Fibroblast of skin of scalp (primary cell): ENCODE data around the gene CRK.
A peak's percentile ranks its signal among the peaks of the same experiment; 100 is the strongest.
"Not testable (repeated sequence)": the region's sequence is repeated elsewhere in the genome, so short reads cannot be mapped to it uniquely, and the experiment has no call there.

Source experiments
- DNase-seq: peaks from one replicate; pipeline ENCODE4 v3.0.0-alpha.2; 2013

The CRK gene

DNA sequence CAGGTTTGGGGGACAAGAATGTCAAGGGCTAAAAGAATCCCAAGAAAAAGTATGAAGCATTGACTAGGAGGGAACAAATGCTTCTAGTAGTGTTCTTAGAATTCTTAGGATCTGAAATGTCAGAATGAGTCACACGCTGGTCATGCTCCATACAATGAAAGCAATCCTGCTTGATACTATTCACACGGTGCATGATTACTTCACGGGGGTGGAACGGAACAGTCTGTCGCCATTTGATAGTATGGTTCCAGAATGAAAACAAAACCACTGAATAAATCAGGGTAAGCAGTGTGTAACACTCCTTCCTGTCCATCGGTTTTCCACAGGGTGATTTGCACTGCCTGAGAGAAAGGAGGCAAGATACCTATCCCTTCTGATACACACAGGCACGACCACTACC is 33.1 kb downstream of the CRK start:
- peak; percentile 93 for DNase-seq

DNA sequence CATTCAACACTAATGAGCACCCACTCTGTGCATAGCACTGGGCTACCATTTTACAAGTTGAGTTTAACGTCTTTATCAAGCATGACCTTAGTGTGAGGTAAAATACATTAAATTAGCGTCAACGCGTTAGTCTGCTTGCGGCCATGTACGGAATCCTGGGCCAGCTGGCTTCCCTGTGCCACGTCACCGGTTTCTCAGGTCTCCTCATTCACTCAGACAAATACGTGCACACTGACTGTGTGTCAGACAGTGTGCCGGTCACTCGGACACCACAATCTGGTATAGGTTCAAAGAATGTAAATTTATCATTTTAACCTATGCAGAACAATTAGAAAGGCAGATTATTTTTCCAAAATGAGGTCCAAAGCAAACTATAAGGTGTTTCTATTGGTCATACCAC is 34.6 kb downstream of the CRK start:
- no peak for DNase-seq

DNA sequence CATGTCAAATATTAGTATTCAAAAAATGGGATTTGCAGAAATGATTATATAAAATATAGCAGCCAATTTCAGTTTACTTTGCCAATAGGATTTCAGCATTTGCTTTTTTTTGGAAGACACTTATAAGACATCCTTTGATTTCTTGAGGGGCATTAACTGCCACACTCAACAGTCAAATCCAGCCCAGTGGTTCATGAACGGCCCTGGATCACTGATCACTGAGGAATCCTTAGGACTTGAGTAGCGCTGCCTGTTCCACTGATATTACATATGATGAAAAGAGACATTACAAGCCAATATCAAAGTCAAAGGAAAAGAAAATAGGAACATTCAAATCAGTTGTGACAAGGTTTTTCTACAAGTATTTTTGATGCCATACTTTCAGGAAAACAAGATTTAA is 35.1 kb downstream of the CRK start:
- no peak for DNase-seq

DNA sequence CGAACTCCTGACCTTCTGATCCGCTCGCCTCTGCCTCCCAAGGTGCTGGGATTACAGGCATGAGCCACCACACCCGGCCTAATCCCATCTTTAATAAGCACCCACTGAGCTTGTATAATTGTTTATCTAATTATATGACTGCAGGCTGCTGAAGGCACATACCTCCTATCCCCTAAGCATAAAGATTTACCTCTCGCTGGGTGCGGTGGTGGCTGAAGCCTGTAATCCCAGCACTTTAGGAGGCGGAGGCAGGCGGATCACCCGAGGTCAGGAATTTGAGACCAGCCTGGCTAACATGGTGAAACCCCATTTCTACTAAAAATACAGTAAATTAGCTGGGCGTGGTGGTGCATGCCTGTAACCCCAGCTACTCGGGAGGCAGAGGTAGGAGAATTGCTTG is 35.9 kb downstream of the CRK start:
- no peak for DNase-seq

DNA sequence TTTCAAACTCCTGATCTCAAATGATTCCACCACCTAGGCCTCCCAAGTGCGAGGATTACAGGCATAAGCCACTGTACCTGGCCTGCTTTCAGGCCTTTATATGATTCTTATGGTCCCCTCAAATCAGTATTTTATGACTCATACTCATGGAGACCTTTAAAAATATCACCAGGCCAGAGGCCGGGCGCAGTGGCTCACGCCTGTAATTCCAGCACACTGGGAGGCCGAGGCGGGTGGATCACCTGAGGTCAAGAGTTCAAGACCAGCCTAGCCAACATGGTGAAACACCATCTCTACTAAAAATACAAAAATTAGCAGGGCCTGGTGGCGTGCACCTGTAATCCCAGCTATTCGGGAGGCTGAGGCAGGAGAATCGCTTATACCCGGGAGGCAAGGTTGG is 37.6 kb downstream of the CRK start:
- DNase-seq: not testable (repeated sequence)

DNA sequence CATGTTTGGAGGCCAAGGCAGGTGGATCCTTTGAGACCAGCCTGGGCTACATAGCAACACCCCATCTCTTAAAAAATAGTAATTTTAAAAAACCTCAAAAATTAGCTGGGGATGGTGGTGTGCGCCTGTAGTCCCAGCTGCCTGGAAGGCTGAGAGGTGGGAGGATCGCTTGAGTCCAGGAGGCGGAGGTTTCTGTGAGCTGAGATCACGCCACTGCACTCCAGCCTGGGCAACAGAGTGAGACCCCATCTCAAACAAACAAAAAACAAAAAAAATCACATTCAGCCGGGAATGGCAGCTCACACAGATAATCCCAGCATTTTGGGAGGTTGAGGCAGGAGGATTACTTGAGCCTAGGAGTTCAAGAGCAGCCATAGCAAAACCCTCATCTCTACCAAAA is 39.6 kb downstream of the CRK start:
- no peak for DNase-seq

DNA sequence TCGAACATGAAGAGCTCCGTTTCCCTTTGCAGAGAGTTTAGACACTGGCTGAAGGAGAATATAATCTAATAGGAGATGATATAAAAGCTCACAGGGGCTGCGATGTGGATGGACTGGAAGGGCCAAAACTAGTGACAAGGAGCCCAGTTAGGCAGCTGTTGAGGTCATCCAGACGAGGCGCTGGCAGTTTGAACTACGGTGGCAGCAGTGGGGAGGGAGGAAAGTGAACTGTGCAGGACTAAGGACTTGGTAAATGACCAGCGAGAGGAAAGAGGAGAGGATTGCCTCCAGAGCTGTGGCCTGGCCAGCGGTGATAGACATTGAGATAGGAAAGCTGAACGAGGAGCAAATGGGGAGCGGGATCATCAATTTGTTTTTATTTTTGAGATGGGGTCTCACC is 41.4 kb downstream of the CRK start:
- no peak for DNase-seq

DNA sequence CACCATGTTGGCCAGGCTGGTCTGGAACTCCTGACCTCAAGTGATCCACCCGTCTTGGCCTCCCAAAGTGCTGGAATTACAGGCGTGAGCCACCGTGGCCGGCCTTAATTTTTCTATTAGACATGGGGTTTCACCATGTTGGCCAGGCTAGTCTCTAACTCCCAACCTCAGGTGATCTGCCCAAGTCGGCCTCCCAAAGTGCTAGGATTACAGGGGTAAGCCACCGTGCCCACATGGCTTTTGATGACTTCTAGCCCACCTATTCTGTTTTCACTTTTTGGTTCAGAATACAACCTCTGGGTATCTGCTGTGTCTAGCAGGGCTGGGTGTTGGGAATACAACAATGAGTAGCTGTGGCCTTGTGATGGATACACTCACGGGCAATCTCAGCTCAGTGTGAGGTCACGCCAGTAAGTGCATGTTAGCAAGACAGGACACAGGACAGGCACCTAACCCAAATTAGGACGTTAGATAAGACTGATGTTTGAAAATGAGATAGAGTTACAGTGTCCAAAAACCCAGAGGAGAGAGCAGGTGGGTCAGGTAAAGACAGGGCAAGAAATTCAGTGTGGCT is 41.9 kb downstream of the CRK start:
- DNase-seq: no peak

DNA sequence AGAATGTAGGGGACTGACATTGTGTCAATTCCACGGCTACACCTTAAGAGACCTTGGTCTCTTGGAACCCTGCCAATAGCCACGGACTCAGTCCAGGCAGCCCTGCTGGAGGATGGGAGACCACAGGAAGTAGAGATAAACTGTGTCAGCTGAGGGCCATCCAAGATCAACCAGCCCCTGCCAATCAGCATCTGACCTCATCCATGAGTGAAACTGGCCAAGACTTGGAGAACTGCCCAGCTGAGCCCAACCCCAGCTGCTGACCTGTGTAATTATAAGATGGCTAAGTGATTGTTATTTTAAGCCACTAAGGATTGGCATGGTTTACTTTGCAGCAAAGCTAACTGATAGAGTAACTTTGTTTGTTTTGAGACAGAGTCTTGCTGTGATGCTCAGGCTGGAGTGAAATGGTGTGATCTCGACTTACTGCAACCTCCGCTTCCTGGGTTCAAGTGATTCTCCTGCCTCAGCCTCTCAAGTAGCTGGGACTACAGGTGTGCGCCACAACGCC is 42.7 kb downstream of the CRK start:
- peak; percentile 67 for DNase-seq

DNA sequence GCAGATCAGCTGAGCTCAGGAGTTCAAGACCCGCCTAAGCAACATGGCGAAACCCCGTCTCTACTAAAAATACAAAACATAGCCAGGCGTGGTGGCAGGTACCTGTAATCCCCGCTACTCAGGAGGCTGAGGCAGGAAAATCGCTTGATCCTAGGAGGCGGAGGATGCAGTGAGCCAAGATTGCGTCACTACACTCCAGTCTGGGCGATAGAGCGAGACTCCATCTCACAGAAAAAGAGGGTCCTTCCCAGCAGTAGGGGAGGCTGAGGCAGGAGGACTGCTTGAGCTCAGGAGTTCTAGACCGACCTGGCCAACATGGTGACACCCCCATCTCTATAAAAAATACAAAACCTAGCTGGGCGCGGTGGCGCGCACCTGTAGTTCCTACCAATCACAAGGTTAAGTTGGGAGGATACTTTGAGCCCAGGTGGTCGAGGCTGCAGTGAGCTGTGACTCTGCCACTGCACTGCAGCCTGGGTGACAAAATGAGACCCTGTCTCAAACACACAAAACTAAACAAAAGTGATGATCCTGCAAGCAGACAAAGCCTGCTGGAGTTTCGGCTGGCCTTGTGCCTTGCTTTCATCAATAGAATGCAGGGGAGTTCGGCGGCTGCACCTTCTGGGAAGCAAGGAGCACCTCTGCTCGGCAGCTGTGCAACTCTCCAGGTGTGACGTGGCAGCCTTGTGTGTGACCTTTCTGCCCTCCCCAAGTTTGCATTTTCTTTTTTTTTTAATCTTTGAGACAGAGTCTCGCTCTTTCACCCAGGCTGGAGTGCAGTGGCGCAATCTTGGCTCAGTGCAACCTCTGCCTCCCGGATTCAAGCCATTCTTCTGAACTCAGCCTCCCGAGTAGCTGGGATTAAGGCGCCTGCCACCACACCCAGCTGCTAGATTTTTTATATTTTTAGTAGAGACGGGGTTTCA is 43.6 kb downstream of the CRK start:
- no peak for DNase-seq

DNA sequence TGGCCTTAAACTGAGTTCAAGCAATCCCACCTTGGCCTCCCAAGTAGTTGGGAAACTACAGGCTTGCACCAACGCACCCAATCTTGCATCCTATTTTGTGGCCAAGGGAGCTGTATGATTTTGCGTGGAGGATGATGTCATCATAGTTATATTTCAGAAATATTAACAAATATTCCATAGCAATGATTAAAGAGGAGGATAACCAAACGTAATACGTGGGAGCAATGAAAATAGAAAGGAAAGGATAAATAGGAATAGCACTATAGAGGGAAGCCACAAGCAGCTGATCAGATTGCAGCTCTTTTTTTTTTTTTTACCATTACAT is 53.8 kb downstream of the CRK start:
- no peak for DNase-seq

DNA sequence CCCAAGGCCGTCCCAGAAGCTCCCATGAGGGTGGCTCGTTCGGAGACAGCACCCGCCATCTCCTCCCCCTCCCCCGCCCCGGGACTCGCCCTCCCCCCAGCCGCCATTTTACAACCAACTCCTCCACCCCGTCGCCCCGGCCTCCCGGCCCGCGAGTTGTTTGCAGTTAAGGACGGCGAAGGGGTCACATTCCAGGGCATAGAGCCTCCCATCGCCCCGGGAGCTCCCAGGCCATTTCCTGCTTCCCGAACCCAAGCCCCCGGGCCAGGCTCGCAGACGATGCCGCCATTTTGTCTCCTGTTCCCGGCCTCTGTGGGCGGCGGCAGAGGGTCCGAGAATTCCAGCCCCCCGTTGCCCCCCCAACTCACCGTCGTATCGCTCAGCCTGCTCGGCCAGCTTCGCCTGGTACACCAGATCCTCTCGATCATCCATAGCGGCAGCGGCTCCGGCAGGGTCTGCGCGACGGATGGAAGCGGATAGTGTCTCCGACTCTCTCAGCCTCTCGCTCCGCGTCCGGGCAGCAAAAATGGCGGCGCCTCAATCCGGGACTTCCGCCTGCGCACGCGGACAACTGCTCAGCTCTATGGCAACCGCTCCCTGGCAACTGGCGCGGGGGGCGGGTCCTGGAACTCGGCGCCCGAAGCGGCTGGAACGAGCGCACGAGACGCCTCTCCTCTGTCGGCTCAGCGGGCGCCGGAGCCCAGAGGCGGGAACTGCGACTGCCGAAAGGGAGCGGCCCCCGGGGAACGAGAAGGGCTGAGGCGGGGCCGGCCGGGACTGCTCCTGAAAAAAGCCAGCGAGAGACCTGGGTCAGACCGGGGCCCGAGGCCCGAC is 56.1 kb downstream of the CRK start, which contains the start of gene YWHAE:
Gene YWHAE (minus strand): TSS at position 544 of the 834 bp plus-strand sequence. CDS start 112 bp downstream, at position 432.
- peak; percentile 97 for DNase-seq

DNA sequence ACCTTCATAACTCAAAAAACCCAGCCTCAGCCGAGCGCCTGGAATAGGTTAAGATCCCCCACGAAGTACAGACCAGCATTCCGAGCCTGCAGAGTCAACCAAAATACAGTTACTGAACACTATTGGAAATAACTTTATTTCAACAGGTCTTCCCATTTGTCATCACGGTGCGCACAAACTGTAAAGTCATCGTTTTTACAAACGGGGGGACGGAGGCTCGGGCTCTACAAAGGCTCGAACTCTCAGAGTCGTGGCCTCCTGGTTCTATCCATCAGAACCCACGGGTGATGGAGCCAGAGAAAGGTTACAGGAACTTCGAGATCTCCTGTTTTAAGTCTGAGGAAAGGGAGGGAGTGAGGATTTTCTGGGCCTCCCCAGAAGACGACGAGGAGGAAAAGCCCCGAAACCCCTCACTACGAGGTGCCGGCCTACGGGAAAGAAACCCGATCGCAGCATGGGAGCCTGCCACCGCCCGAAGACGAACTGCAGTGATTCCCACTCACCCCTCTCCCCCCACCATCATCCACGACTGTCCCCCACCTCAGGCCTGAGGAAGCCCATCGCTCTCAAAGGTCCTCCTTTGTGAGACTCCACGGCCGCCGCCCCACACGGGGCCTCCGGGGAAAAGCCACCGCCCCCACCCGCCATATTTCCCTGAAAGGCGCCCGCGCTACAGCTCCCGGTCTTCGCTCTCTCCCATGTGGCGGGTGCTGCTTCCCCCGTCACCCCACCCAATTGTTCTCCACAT is 56.9 kb downstream of the CRK start:
- peak; percentile 62 for DNase-seq

DNA sequence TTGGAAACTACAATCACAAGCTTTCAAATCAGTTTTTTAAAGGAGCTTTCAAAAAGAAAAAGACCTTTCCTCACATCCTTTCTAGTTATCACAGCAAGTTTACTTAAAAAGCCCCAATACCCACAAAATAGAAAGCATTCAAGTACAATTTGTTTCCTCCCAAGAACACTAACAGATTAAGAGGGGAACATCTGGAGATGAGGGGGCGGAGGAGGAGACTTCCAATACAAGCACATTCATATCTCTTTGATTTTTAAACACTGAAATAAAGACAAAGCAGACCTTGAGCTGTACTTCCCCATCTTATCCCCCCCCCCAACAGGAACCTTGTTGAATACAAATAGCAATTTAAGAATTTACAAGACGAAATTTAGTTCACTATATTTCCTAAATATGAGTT is 58.0 kb downstream of the CRK start:
- DNase-seq: no peak

DNA sequence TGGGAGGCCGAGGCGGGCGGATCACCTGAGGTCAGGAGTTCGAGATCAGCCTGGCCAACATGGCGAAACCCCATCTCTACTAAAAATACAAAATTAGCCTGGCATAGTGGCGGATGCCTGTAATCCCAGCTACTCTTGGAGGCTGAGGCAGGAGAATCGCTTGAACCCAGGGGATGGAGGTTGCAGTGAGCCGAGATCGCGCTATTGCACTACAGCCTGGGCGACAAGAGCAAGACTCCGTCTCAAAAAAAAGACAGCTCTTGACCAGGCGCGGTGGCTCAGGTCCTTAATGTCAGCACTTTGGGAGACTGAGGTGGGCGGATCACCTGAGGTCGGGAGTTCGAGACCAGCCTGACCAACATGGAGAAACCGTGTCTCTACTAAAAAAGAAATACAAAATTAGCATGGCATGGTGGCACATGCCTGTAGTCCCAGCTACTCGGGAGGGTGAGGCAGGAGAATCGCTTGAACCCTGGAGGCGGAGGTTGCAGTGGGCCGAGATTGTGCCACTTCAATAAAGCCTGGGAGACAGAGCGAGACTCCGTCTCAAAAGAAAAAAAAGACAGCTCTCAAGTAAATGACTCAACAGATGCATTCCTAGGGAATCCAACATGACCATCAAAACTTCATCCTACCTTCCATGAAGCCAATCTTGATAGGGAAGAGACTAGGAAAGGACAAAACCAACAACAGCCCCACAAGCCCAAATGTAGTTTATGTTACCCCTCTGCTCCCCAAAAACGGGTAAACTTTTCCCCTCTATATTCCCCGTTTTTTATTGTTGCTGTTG is 60.0 kb downstream of the CRK start:
- not testable (repeated sequence) for DNase-seq

DNA sequence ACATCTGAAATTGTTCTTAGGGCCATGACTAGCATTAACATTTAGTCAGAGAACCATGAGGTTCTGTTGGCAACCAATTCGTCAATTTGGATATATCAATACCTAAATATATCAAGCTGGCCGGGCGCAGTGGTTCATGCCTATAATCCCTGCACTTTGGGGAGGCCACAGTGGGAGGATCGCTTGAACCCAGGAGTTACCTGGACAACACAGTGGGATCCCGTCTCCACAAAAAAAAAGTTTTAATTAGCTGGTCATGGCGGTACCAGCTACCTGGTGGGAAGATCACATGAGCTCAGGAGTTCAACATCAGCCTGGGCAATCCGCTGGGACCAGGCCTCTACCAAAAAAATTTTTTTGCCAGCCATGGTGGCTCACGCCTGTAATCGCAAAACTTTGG is 64.5 kb downstream of the CRK start:
- no peak for DNase-seq

DNA sequence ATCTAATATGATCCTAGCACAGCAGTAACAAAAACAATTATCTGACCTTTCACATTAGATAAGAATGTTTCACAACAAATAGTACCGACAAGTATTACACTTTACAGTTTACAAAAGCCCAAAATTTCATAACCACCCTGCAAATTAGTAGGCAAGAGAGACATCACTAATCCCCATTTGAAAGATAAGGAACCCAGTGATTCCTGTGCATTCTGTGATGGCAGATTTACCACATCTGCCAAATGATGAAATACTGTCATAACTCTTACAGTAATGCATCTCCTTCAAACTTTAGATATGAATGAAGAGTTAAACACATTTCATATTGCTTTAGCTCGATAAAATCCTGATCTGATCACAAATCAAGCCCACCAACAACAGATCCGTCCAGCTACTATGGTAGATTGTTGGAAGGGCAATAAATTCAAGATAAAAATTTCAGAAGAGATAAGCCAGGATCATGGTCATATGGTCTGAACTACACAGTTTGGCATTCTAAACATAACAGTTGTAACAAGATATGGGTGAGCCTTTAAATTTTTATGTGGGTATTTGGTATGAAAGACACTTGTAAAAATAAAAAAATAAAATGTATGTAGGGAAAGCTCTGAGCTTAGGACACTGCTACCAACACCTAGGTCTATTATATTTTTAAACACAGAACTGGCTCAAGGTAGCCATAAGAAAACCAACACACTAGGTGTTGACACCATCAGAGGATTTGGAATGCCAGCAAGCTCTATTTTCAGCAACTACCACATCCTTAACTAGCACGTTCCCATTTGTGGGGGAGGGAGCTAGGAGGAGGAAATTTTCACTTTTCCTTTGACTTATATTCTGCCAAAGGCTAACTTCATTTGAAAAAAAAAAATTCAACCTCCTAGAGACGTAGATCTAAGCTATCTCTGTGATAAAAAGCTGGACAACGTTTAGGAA is 65.3 kb downstream of the CRK start:
- DNase-seq: peak; percentile 28

DNA sequence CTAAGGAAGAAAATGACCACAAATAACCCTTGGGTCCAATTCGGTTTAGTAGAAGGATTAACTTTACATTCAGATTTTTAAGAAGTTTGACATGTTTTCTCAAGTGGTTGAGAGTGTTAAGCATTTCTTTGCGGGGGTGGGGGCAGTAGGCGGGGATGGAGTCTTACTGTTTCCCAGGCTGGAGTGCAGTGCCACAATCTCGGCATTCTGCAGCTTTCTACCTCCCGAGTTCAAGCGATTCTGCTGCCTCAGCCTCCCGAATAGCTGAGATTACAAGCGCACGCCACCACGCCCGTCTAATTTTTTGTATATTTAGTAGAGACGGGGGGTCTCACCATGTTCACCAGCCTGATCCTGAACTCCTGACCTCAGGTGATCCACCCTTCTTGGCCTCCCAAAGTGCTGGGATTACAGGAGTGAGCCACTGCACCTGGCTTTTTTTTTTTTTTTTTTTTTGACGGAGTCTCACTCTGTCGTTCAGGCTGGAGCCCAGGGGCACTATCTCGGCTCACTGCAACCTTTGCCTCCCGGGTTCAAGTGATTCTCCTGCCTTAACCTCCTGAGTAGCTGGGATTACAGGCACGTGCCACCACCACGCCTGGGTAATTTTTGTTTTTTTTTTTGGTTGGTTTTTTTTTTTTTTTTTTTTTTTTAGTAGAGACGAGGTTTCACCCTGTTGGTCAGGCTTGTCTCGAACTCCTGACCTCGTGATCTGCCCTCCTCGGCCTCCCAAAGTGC is 68.4 kb downstream of the CRK start:
- DNase-seq: peak; percentile 14

DNA sequence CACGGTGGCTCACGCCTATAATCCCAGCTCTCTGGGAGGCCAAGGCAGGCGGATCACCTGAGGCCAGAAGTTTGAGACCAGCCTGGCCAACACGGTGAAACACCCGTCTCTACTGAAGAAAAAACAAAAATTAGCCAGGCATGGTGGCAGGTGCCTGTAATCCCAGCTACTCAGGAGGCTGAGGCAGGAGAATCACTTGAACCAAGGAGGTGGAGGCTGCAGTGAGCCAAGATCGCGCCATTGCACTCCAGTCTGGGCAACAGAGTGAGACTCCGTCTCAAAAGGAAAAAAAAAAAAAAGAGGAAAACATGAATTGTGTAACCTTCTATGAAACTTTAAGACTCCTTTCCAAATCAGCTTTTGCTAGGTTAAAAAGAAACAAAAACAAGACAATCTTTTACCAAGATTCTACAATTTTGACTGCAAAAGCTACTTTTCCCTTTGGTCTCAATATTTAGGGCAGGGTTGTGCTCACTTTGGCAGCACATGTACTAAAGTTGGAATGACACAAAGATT is 69.3 kb downstream of the CRK start:
- not testable (repeated sequence) for DNase-seq
